Esophagus (tissue), 2 donors: Measurements from ENCODE around the gene CTTN. TPM values are rescaled to one million over a fixed set of nuclear protein-coding genes. Genes with fewer than 3 reads are reported as not detected.
"Not testable (repeated sequence)": the region's sequence is repeated elsewhere in the genome, so short reads cannot be mapped to it uniquely, and the experiment has no call there.

Experiments used
- H3K27ac ChIP-seq, 2 donors: one replicate each; pipeline ENCODE4 v1.5.1; 2013; ENCODE audit warnings: low read depth in 2 of 2, mild to moderate bottlenecking in 2 of 2, inconsistent platforms in 1 of 2, low read length in 1 of 2, moderate library complexity in 1 of 2
- H3K27me3 ChIP-seq, 2 donors: one replicate each; pipeline ENCODE4 v1.6.1; 2013; ENCODE audit warnings: low read length in 2 of 2, control low read depth in 1 of 2, mild to moderate bottlenecking in 1 of 2; ENCODE audit not compliant: insufficient read depth in 2 of 2, control insufficient read depth in 1 of 2
- H3K36me3 ChIP-seq, 2 donors: one replicate each; pipeline ENCODE4 v1.6.1; 2013; ENCODE audit warnings: low read length in 1 of 2; ENCODE audit not compliant: control insufficient read depth in 2 of 2, insufficient read depth in 2 of 2
- H3K4me1 ChIP-seq, 2 donors: one replicate each; pipeline ENCODE4 v1.6.1; 2013; ENCODE audit warnings: low read length in 1 of 2; ENCODE audit not compliant: control insufficient read depth in 2 of 2, insufficient read depth in 2 of 2
- H3K4me3 ChIP-seq, 2 donors: one replicate each; pipeline ENCODE4 v1.5.1; 2013; ENCODE audit warnings: low read length in 2 of 2, mild to moderate bottlenecking in 2 of 2, low read depth in 1 of 2, moderate library complexity in 1 of 2
- H3K9me3 ChIP-seq, 2 donors: one replicate each; pipeline ENCODE4 v1.6.1; 2013; ENCODE audit warnings: mild to moderate bottlenecking in 2 of 2, low read depth in 1 of 2, low read length in 1 of 2, moderate library complexity in 1 of 2; ENCODE audit not compliant: control insufficient read depth in 2 of 2, insufficient read depth in 1 of 2
- WGBS, 2 donors: extraction: QIAGEN DNeasy Blood & Tissue Kit; methylation state at CpG; one replicate each; pipeline ENCODE4 v1.1.7; 2013; 5-methylcytosine and 5-hydroxymethylcytosine counted together
- polyA plus RNA-seq, 2 donors: library from polyadenylated mRNA; stranded (reverse); fragments of 200-250 nt; gene quantifications; one replicate each; pipeline ENCODE4 v1.2.3, GENCODE V29; 2013
- donor health status: healthy with polysubstance abuse.
- donor health status: Bipolar disorder and iron deficiency.

CTTN gene
- polyA plus RNA-seq, 2 donors, result 111 to 121 TPM

DNA sequence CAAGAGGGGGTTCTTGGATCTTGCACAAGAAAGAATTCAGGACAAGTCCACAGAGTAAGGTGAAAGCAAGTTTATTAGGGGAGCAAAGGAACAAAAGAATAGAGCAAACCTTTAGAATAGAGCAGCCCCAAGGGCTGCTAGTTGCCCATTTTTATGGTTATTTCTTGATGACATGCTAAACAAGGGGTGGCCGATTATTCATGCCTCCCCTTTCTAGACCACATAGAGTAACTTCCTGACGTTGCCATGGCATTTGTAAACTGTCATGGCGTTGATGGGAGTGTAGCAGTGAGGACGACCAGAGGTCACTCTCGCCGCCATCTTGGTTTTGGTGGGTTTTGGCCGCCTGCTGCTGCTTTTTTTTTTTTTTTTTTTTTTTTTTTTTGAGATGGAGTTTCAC lies 7.4 kb upstream of the CTTN start:
- H3K36me3 ChIP-seq, H3K9me3 ChIP-seq, H3K27ac ChIP-seq, H3K4me3 ChIP-seq, H3K27me3 ChIP-seq, H3K4me1 ChIP-seq: not testable (repeated sequence)
- 92 to 93% methylated on average over 7 of the region's 7 CpGs for WGBS, 2 donors

GRCh38 chr11:70394211-70394950 lies 3.9 kb upstream of the CTTN start:
- H3K4me1 ChIP-seq, result no peaks in the 10 kb centered on the region
- H3K27ac ChIP-seq, result no peak overlapping the region
- WGBS, 2 donors, result 95 to 96% methylated on average over 15 of the region's 15 CpGs
- H3K9me3 ChIP-seq, result no peaks in the 10 kb centered on the region
- H3K36me3 ChIP-seq, result no peaks in the 10 kb centered on the region
- H3K27me3 ChIP-seq, result no peaks in the 10 kb centered on the region
- H3K4me3 ChIP-seq, result no peak overlapping the region

DNA sequence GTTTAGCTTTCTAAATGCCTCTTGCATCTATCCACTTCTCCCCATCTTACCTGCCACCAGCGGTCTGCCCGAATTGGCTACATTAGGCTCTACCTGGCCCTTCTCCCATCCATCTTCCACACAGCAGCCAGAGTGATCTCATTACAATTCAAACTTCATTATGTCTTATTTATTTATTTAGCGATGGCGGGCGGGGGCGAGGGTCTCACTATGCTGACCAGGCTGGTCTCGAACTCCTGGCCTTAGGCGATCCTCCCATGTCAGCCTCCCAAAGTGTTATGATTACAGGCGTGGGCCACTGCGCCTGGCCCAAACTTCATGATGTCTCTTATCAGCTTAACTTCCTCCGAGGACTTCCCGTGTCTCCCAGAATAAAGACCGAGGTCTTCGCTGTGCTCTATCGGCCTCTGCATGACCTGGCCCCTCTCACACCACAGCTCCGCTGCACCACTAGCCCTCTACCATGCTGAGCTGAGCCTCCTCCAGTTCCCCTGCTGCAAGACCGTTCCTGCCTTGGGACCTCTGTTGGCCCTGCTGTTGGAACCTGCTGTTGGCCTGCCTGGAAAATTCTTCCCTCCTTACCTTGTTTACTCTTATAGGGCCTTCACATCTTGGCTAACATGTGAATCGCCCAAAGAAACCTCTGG lies 870 bp upstream of the CTTN start:
- peak overlapping the region; percentile 73 to 94 for H3K27ac ChIP-seq
- H3K4me1 ChIP-seq, result peaks cover 4 to 14% of the 10 kb centered on the region in 2 donors
- no peaks in the 10 kb centered on the region for H3K9me3 ChIP-seq
- no peaks in the 10 kb centered on the region for H3K36me3 ChIP-seq
- 35 to 38% methylated on average over 18 of the region's 18 CpGs for WGBS, 2 donors
- peak overlapping the region; percentile 82 to 95 for H3K4me3 ChIP-seq
- no peaks in the 10 kb centered on the region for H3K27me3 ChIP-seq

DNA sequence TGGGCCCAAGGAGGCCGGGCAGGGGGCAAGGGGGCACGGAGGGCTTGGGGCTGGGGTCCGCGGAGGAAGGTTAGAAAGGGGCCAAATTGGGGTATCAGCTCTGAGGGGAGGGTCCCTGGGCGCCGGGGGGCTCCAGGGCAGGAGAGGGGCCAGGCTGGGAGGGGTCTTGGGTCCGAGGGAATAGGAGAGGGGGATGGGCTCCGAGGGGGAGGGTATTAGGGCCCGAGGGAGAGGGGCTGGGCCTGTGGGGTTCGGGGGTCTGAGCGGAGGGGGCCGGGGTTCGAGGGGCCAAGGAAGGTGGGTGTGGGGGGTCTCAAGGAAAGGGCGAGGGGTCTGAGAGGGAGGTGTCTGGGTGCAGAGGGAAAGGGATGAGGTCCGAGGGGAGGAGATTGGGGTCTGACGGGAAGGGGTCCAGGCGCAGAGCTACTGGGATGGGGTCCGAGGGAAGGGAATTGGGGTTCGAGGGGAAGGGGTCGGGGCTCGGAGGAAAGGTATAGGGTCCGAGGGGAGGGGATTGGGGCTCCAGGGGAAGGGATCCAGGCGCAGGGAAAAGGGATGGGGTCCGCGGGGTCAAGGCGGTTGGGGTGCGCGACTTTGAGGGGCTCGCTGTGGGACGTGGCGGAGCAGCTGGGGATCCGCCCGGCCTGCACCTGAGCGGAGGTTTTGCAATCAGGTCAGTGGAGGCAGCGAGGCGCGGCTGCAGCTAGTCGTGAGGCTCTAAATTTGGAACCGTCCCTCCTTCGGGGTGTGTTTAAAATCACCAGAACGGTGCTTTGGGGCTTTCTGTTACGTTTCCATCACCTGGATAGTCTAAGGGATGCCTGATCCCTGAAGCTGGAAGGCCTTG lies 728 bp downstream of the CTTN start:
- H3K36me3 ChIP-seq, result no peaks in the 10 kb centered on the region
- H3K9me3 ChIP-seq, result no peaks in the 10 kb centered on the region
- peak overlapping the region; percentile 82 to 95 for H3K4me3 ChIP-seq
- WGBS, 2 donors, result 2 to 3% methylated on average over 42 of the region's 42 CpGs
- H3K27ac ChIP-seq, result peak overlapping the region; percentile 87 to 94
- no peaks in the 10 kb centered on the region for H3K27me3 ChIP-seq
- H3K4me1 ChIP-seq, result peaks cover 4 to 14% of the 10 kb centered on the region in 2 donors

DNA sequence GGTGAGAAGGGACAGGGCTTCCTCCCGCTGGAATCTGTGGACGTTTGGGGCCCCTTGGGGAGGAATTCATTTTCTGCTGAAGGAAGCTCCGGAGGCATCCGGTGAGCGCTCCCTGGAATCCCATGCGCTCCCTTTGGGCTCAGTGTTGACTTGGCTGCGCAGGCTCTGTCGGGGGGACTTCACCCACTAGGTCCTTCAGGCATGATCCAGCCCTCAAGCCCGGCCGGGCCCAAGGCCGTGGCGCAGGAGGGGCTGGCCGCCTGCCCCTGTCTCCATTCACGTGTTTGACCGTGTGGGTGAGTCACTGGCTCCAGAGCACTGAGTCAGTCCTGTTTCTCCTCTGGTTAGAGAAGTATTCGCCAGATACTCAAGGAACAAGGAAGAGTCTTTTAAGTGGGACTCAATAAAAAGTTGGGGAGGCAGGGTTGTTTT lies 1.4 kb downstream of the CTTN start:
- WGBS, 2 donors, result 7 to 11% methylated on average over 16 of the region's 16 CpGs
- no peaks in the 10 kb centered on the region for H3K27me3 ChIP-seq

DNA sequence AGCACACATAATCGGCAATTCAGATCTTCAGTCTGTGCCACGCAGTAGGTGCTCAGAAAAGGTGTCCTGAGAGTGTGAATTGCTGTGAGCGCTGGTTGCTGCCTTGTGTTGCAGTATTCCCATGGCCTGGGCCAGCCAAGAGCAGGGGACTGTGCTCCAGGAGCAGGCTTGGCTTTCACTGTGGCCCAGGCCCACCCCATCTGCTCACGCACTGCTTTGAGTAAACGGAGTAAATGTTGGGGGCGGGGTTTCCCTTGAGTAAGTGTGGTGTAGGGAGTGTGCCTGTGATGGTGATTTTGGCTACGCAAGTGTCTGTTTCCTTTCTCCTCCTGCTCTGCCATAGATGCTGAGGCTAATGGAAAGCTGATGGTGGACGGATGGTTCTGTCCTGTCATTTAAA lies 2.3 kb downstream of the CTTN start:
- 84 to 88% methylated on average over 8 of the region's 8 CpGs for WGBS, 2 donors
- Histone ChIP-seq H3K27me3 (no peaks in the 10 kb centered on the region), H3K4me3 (peak overlapping the region in 1 of 2 donors; percentile 8), H3K9me3 (no peaks in the 10 kb centered on the region), H3K4me1 (peaks cover 4 to 14% of the 10 kb centered on the region in 2 donors), H3K36me3 (peaks cover 3% of the 10 kb centered on the region in 2 donors), H3K27ac (peak overlapping the region in 1 of 2 donors; percentile 90)

More for the DNA sequence above, 1.4 kb downstream of the CTTN start:
- Histone ChIP-seq H3K27ac (peak overlapping the region; percentile 90 to 94), H3K9me3 (no peaks in the 10 kb centered on the region), H3K36me3 (no peaks in the 10 kb centered on the region), H3K4me1 (peaks cover 4 to 14% of the 10 kb centered on the region in 2 donors), H3K4me3 (peak overlapping the region; percentile 82 to 95)

DNA sequence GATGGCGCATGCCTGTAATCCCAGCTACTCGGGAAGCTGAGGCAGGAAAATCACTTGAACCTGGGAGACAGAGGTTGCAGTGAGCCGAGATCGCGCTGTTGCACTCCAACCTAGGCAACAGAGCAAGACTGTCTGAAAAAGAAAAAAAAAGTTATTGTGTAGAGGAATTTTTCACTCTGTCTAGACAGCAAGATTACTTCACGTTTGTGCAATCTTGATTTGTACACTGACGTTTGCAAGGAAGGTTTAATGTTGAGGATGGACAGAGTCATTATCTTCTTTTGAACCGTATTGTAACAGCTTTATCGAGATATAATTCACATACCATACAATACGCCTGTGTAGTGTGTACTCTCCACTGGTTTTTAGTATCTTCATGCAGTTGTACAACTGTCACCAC lies 3.7 kb downstream of the CTTN start:
- H3K27me3 ChIP-seq, result no peaks in the 10 kb centered on the region
- H3K4me1 ChIP-seq, result peaks cover 4 to 14% of the 10 kb centered on the region in 2 donors
- peaks cover 4 to 8% of the 10 kb centered on the region in 2 donors for H3K36me3 ChIP-seq
- no peak overlapping the region for H3K4me3 ChIP-seq
- H3K9me3 ChIP-seq, result no peaks in the 10 kb centered on the region
- 81 to 83% methylated on average over 10 of the region's 10 CpGs for WGBS, 2 donors
- H3K27ac ChIP-seq, result no peak overlapping the region

DNA sequence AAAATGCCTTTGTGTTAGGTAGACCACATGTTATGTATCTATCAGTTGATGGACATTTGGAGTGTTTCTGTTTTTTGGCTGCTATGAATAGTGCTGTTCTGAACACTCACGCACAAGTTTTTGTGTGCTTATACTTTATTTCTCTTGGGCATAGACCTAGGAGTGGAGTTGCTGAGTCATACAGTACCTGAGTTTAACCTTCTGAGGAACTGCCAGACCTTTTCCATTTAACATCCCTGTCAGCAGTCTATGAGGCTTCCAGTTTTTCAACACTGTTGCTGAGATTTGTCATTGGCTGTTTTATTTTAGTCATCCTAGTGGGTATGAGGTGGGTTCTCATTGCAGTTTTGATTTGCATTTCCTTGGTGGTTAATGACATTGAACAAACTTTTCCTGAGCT lies 4.4 kb downstream of the CTTN start:
- Histone ChIP-seq H3K4me3 (no peak overlapping the region), H3K36me3 (peaks cover 4 to 12% of the 10 kb centered on the region in 2 donors), H3K9me3 (no peaks in the 10 kb centered on the region), H3K27ac (no peak overlapping the region), H3K4me1 (peaks cover 4 to 14% of the 10 kb centered on the region in 2 donors), H3K27me3 (no peaks in the 10 kb centered on the region)
- WGBS, 2 donors, result 38 to 48% methylated on average over 1 of the region's 1 CpG

GRCh38 chr11:70404244-70404643 lies 5.9 kb downstream of the CTTN start:
- H3K27ac ChIP-seq, result no peak overlapping the region
- no peaks in the 10 kb centered on the region for H3K27me3 ChIP-seq
- H3K36me3 ChIP-seq, result peaks cover 11 to 17% of the 10 kb centered on the region in 2 donors
- 85 to 90% methylated on average over 11 of the region's 11 CpGs for WGBS, 2 donors
- H3K4me1 ChIP-seq, result peaks cover 4 to 14% of the 10 kb centered on the region in 2 donors
- H3K9me3 ChIP-seq, result no peaks in the 10 kb centered on the region
- no peak overlapping the region for H3K4me3 ChIP-seq
